ENCODE data around the gene ST3GAL6. TPM values are rescaled to one million over a fixed set of nuclear protein-coding genes. Genes with fewer than 3 reads are reported as not detected.

The ST3GAL6 gene
- total RNA-seq, 1 donor from 2014 or later, result 2.7 TPM

- intact Hi-C loops (cut with DNase I), result no loop called here
- Histone ChIP-seq H3K4me3 (no peak overlapping the region), H3K27me3 (no peaks in the 10 kb centered on the region), H3K36me3 (peaks cover 12 to 20% of the 10 kb centered on the region in 2 donors), H3K27ac (no peak overlapping the region), H3K9me3 (no peaks in the 10 kb centered on the region), H3K4me1 (no peaks in the 10 kb centered on the region)
- TF ChIP-seq, protein P1, sequence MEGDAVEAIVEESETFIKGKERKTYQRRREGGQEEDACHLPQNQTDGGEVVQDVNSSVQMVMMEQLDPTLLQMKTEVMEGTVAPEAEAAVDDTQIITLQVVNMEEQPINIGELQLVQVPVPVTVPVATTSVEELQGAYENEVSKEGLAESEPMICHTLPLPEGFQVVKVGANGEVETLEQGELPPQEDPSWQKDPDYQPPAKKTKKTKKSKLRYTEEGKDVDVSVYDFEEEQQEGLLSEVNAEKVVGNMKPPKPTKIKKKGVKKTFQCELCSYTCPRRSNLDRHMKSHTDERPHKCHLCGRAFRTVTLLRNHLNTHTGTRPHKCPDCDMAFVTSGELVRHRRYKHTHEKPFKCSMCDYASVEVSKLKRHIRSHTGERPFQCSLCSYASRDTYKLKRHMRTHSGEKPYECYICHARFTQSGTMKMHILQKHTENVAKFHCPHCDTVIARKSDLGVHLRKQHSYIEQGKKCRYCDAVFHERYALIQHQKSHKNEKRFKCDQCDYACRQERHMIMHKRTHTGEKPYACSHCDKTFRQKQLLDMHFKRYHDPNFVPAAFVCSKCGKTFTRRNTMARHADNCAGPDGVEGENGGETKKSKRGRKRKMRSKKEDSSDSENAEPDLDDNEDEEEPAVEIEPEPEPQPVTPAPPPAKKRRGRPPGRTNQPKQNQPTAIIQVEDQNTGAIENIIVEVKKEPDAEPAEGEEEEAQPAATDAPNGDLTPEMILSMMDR (IDR thresholded peaks at IDR 0.05), result no peak
- DNase-seq (ENCODE audit: low spot score in 2 of 2), result no peak
These were observed 38.1 kb downstream of the ST3GAL6 start for GRCh38 chr3:98801043-98801747.

- no peak overlapping the region for H3K27ac ChIP-seq
- no peak overlapping the region for H3K4me3 ChIP-seq
- intact Hi-C loops (cut with DNase I), result no loop called here
- TF ChIP-seq, protein P1 (IDR thresholded peaks at IDR 0.05), result no peak
- DNase-seq (ENCODE audit: low spot score in 2 of 2), result no peak
- no peaks in the 10 kb centered on the region for H3K27me3 ChIP-seq
- H3K9me3 ChIP-seq, result no peaks in the 10 kb centered on the region
- H3K4me1 ChIP-seq, result no peaks in the 10 kb centered on the region
- H3K36me3 ChIP-seq, result peaks cover 23 to 26% of the 10 kb centered on the region in 2 donors
These were observed 42.4 kb downstream of the ST3GAL6 start for GRCh38 chr3:98805571-98805970.

- H3K4me1 ChIP-seq, result no peaks in the 10 kb centered on the region
- no peaks in the 10 kb centered on the region for H3K27me3 ChIP-seq
- TF ChIP-seq, protein P1 (IDR thresholded peaks at IDR 0.05), result no peak
- H3K27ac ChIP-seq, result no peak overlapping the region
- H3K9me3 ChIP-seq, result no peaks in the 10 kb centered on the region
- intact Hi-C loops (cut with DNase I), result no loop called here
- H3K4me3 ChIP-seq, result no peak overlapping the region
- DNase-seq (ENCODE audit: low spot score in 2 of 2), result no peak
- peaks cover 23 to 33% of the 10 kb centered on the region in 2 donors for H3K36me3 ChIP-seq
These were observed 43.4 kb downstream of the ST3GAL6 start for GRCh38 chr3:98806521-98806920.

DNA sequence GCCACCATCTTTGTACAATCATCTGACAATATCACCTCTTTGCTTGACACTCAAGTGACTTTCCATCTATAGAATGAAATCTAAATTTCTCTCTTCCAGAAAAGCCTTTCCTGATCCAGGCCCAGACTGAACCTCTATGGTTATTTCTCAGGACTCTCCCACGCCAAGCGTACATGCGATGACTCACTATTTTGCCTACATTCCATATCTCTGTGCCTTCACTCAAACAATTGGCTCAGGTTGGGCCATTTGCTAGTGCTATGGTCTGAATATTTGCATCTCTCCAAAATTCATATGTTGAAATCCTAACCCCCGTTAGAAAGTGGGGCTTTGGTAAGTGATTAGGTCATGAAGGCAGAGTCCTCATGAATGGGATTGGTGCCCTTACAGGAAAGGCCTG, 43.9 kb downstream of the ST3GAL6 start:
- Histone ChIP-seq H3K4me1 (no peaks in the 10 kb centered on the region), H3K4me3 (no peak overlapping the region), H3K27me3 (no peaks in the 10 kb centered on the region), H3K36me3 (peaks cover 23 to 33% of the 10 kb centered on the region in 2 donors), H3K9me3 (no peaks in the 10 kb centered on the region), H3K27ac (no peak overlapping the region)
- no peak for DNase-seq (ENCODE audit: low spot score in 2 of 2)
- intact Hi-C loops (cut with DNase I), result no loop called here
- TF ChIP-seq, protein P1 (IDR thresholded peaks at IDR 0.05), result no peak

- Histone ChIP-seq H3K9me3 (no peaks in the 10 kb centered on the region), H3K27ac (no peak overlapping the region), H3K27me3 (no peaks in the 10 kb centered on the region), H3K4me3 (no peak overlapping the region), H3K36me3 (peaks cover 23 to 33% of the 10 kb centered on the region in 2 donors), H3K4me1 (no peaks in the 10 kb centered on the region)
- no peak for DNase-seq (ENCODE audit: low spot score in 2 of 2)
- TF ChIP-seq, protein P1 (IDR thresholded peaks at IDR 0.05), result no peak
- intact Hi-C loops (cut with DNase I), result no loop called here
These were observed 44.4 kb downstream of the ST3GAL6 start for GRCh38 chr3:98807561-98807960.

Measured in ascending aorta (tissue), 2 donors.